Mucosa of descending colon (tissue), 3 donors: Measurements from ENCODE around the gene MAST1. TPM values are rescaled to one million over a fixed set of nuclear protein-coding genes. Genes with fewer than 3 reads are reported as not detected.

Source experiments
- ATAC-seq: fragments of 200-7000 bp; cut with Tn5 transposase; one replicate; pipeline ENCODE4 v1.9.1; 2020; ENCODE audit warnings: mild to moderate bottlenecking, moderate library complexity
- DNase-seq, 3 donors: peaks; one replicate each; pipeline ENCODE4 v3.0.0-alpha.2; 2020
- H3K36me3 ChIP-seq: fragments of 200-600 bp; one replicate; pipeline ENCODE4 v1.8.0; 2021; ENCODE audit warnings: low read depth, mild to moderate bottlenecking
- H3K4me1 ChIP-seq: fragments of 200-600 bp; one replicate; pipeline ENCODE4 v1.8.0; 2021; ENCODE audit warnings: low read depth, mild to moderate bottlenecking
- H3K4me3 ChIP-seq: fragments of 200-600 bp; one replicate; pipeline ENCODE4 v1.8.0; 2021; ENCODE audit warnings: mild to moderate bottlenecking
- H3K9me3 ChIP-seq: fragments of 200-600 bp; one replicate; pipeline ENCODE4 v1.8.0; 2021; ENCODE audit warnings: mild to moderate bottlenecking
- intact Hi-C, 2 donors: fragments of 100-400 bp; cut with DNase I in 1 of 2; cut with micrococcal nuclease in 1 of 2; formaldehyde crosslinking; loops; one replicate each; pipeline versions ENCODE4 v1.11.0 to v1.11.1; 2022; cut with DNase I, micrococcal nuclease
- total RNA-seq, 3 donors: library from RNA; stranded (reverse); fragmentation: NEBNext Ultra II Directional in 2 of 3; extraction: Animal tissue kit (Norgen Biotek cat#: 25700) in 2 of 3; gene quantifications; one replicate each; pipeline versions ENCODE4 v1.2.1 to v1.2.4, GENCODE V29; 2021 to 2023
- TF ChIP-seq, protein P1 (sequence below): fragments of 200-600 bp; IDR thresholded peaks from one replicate; pipeline ENCODE4 v1.8.0; 2022; ENCODE audit warnings: antibody characterized with exemption, mild to moderate bottlenecking
- donor health status: DM: no; HTN: no; CAD: no; lungs with moderate emphysema.
- donor health status: DM: no; HTN: no; CAD: no.
- donor health status: DM: no; HTN: yes; CAD: no.

The MAST1 gene
- total RNA-seq, 3 donors from 2014 or later = 0.69 to 4.1 (median 1.2) TPM

DNA sequence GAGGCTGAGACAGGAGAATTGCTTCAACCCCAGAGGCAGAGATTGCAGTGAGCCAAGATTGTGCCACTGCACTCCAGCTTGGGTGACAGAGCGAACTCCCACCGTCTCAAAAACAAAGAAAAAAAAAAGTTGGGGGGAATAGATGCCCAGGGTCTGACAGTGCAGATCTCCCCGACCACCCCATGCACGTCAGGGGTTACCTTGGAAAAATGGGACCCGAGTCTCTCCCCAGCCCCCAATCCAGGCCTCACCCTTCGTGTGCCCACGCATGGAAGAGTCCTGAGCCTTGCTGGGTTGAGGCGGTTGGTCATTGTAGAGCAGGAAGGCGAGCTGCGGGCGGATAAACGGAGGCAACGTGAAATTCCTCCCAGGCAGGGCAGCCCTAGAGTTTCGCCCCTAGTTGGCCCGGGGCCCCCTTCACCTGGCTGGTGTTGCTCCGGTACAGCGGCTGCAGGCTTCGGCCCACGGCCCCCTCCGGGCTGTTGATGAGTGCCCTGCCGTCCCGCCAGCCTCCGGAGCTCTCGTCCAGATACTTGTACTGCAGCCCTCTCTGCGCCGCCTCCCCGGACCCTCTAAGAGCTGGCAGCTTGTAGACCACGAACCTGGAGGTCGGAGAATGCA, 42.3 kb downstream of the MAST1 start:
- peak in 2 of 3 donors; percentile 30 to 70 for DNase-seq
- Histone ChIP-seq H3K4me1 (peaks cover 18% of the 10 kb centered on the region), H3K36me3 (no peaks in the 10 kb centered on the region), H3K4me3 (peak overlapping the region; percentile 63), H3K9me3 (peaks cover 8% of the 10 kb centered on the region)
- peak; percentile 16 for ATAC-seq
- TF ChIP-seq, protein P1, sequence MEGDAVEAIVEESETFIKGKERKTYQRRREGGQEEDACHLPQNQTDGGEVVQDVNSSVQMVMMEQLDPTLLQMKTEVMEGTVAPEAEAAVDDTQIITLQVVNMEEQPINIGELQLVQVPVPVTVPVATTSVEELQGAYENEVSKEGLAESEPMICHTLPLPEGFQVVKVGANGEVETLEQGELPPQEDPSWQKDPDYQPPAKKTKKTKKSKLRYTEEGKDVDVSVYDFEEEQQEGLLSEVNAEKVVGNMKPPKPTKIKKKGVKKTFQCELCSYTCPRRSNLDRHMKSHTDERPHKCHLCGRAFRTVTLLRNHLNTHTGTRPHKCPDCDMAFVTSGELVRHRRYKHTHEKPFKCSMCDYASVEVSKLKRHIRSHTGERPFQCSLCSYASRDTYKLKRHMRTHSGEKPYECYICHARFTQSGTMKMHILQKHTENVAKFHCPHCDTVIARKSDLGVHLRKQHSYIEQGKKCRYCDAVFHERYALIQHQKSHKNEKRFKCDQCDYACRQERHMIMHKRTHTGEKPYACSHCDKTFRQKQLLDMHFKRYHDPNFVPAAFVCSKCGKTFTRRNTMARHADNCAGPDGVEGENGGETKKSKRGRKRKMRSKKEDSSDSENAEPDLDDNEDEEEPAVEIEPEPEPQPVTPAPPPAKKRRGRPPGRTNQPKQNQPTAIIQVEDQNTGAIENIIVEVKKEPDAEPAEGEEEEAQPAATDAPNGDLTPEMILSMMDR = no peak
- intact Hi-C loops = loop anchor here in 1 of 2 donors (10.0 kb wide), 1 partner anchor 64 kb away; the partner anchor contains the start of gene RAD23A

- no peaks in the 10 kb centered on the region for H3K36me3 ChIP-seq
- intact Hi-C loops = loop anchor here in 1 of 2 donors (10.0 kb wide), 1 partner anchor 64 kb away; the partner anchor contains the start of gene RAD23A
- TF ChIP-seq, protein P1 = no peak
- ATAC-seq = peak; percentile 84
- peaks cover 8% of the 10 kb centered on the region for H3K9me3 ChIP-seq
- peak within 1 kb of the TSS; percentile 63 for H3K4me3 ChIP-seq
- H3K4me1 ChIP-seq = peaks cover 18% of the 10 kb centered on the region
- peak; percentile 95 to 98 (median 96) for DNase-seq
Measured at GRCh38 chr19:12881172-12881808, 43.0 kb downstream of the MAST1 start, which contains the start of gene DNASE2. Gene DNASE2, minus strand, starts transcription at chr19:12881449. Its CDS starts 74 bp downstream, at chr19:12881375.

GRCh38 chr19:12882589-12882988, 44.3 kb downstream of the MAST1 start:
- H3K4me1 ChIP-seq = peaks cover 18% of the 10 kb centered on the region
- H3K36me3 ChIP-seq = no peaks in the 10 kb centered on the region
- no peak overlapping the region for H3K4me3 ChIP-seq
- ATAC-seq (no peak), DNase-seq (no peak)
- TF ChIP-seq, protein P1 = no peak
- peaks cover 8% of the 10 kb centered on the region for H3K9me3 ChIP-seq
- intact Hi-C loops = loop anchor here in 1 of 2 donors (10.0 kb wide), 1 partner anchor 62 kb away; the partner anchor contains the start of gene RAD23A

DNA sequence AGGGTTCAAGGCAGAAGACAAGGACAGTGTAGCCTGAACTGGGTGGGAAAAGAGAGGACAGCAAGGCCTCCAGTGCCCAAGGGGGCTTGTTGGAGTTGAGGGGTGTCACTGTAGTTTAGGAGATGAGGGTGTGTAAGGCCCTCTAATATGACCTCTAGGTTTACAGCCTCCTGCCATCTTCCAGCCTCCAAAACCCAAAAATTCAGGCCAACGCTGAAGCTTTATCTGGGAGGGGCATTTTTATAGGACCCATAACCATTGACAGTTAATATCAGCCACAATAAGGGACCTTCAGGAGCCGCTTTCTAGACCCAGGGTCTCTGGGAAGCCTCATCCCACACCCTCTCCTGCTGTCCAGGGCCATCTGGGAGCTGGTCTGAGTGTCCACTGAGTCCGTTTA, 45.9 kb downstream of the MAST1 start:
- ATAC-seq (no peak), DNase-seq (no peak)
- intact Hi-C loops = loop anchor here in 1 of 2 donors (10.0 kb wide), 1 partner anchor 61 kb away; the partner anchor contains the start of gene RAD23A
- H3K36me3 ChIP-seq = no peaks in the 10 kb centered on the region
- TF ChIP-seq, protein P1 = no peak
- no peak overlapping the region for H3K4me3 ChIP-seq
- H3K4me1 ChIP-seq = peaks cover 18% of the 10 kb centered on the region
- peaks cover 8% of the 10 kb centered on the region for H3K9me3 ChIP-seq

- Histone ChIP-seq H3K9me3 (peaks cover 8% of the 10 kb centered on the region), H3K4me1 (peaks cover 18% of the 10 kb centered on the region), H3K4me3 (no peak overlapping the region), H3K36me3 (no peaks in the 10 kb centered on the region)
- DNase-seq (no peak), ATAC-seq (no peak)
- intact Hi-C loops = loop anchor here in 1 of 2 donors (10.0 kb wide), 1 partner anchor 60 kb away; the partner anchor contains the start of gene RAD23A
- TF ChIP-seq, protein P1 = no peak
Measured at GRCh38 chr19:12884627-12884925, 46.3 kb downstream of the MAST1 start.
